Prostate gland (tissue), 2 donors: ENCODE data around the gene SLX4.

ENCODE experiments used
- POLR2A ChIP-seq: fragments of 450-650 bp; IDR thresholded peaks from one replicate; pipeline ENCODE4 v1.6.1; 2016; ENCODE audit warnings: antibody characterized with exemption, mild to moderate bottlenecking
- TF ChIP-seq, protein P1 (sequence below), 4 experiments: fragments of 200-600 bp in 2 of 4; fragments of 450-650 bp in 2 of 4; sonication (generic) in 2 of 4; IDR thresholded peaks; 1 replicate in 3 of 4; 2 replicates in 1 of 4; pipeline ENCODE4 v1.5.1; 2016 to 2019; ENCODE audit warnings: antibody characterized with exemption in 4 of 4, mild to moderate bottlenecking in 2 of 4, moderate library complexity in 2 of 4

GRCh38 chr16:3589991-3590701, 21.3 kb downstream of the SLX4 start:
- TF ChIP-seq, protein P1, sequence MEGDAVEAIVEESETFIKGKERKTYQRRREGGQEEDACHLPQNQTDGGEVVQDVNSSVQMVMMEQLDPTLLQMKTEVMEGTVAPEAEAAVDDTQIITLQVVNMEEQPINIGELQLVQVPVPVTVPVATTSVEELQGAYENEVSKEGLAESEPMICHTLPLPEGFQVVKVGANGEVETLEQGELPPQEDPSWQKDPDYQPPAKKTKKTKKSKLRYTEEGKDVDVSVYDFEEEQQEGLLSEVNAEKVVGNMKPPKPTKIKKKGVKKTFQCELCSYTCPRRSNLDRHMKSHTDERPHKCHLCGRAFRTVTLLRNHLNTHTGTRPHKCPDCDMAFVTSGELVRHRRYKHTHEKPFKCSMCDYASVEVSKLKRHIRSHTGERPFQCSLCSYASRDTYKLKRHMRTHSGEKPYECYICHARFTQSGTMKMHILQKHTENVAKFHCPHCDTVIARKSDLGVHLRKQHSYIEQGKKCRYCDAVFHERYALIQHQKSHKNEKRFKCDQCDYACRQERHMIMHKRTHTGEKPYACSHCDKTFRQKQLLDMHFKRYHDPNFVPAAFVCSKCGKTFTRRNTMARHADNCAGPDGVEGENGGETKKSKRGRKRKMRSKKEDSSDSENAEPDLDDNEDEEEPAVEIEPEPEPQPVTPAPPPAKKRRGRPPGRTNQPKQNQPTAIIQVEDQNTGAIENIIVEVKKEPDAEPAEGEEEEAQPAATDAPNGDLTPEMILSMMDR (IDR thresholded peaks at IDR 0.05): no peak
- TF ChIP-seq POLR2A: no peak
